HL-60 (cell line): Measurements from ENCODE around the gene GBP2.

Experiments used
- CTCF ChIP-seq: IDR thresholded peaks from one replicate; pipeline ENCODE4 v1.5.1; 2011; ENCODE audit warnings: low read length, control low read depth, inconsistent platforms; ENCODE audit not compliant: insufficient read depth
- REST ChIP-seq: IDR thresholded peaks from 2 replicates; pipeline ENCODE4 v1.6.1; 2012; ENCODE audit warnings: low read depth; ENCODE audit not compliant: insufficient replicate concordance

GRCh38 chr1:89165811-89166210, 39.9 kb upstream of the GBP2 start:
- no peak for TF ChIP-seq CTCF
- TF ChIP-seq REST, result no peak
